A549 (cell line): ENCODE data around the gene DLG2.

Source experiments
- CEBPB ChIP-seq, 2 experiments: fragments of >200 bp in 1 of 2; sonication (Bioruptor Twin) in 1 of 2; formaldehyde crosslinking in 1 of 2; IDR thresholded peaks; 2 replicates each; pipeline ENCODE4 v1.6.1; 2012 to 2016
- CTCF ChIP-seq: fragments of >200 bp; sonication (Bioruptor Twin); formaldehyde crosslinking; IDR thresholded peaks from 3 replicates; pipeline ENCODE4 v1.5.1; 2016
- JUN ChIP-seq, 2 experiments: fragments of >200 bp; sonication (Bioruptor Twin); formaldehyde crosslinking; IDR thresholded peaks; 2 replicates in 1 of 2; 3 replicates in 1 of 2; pipeline ENCODE4 v1.6.1; 2016 to 2017
- KDM1A ChIP-seq: fragments of 200-600 bp; sonication (generic); IDR thresholded peaks from 2 replicates; pipeline ENCODE4 v1.6.1; 2016; ENCODE audit warnings: low read depth, mild to moderate bottlenecking
- NFE2L2 ChIP-seq: fragments of 150-350 bp; conservative IDR thresholded peaks from 2 replicates; pipeline ENCODE4 v1.6.1; 2014; ENCODE audit warnings: low read length
- RAD21 ChIP-seq, 2 experiments: fragments of >200 bp in 1 of 2; sonication (Bioruptor Twin) in 1 of 2; formaldehyde crosslinking in 1 of 2; IDR thresholded peaks in 1 of 2; conservative IDR thresholded peaks in 1 of 2; 2 replicates in 1 of 2; 3 replicates in 1 of 2; pipeline ENCODE4 v1.6.1; 2012 to 2018; ENCODE audit warnings: inconsistent platforms in 1 of 2
- RCOR1 ChIP-seq: fragments of 150-350 bp; IDR thresholded peaks from 2 replicates; pipeline ENCODE4 v1.6.1; 2014; ENCODE audit warnings: antibody characterized with exemption, low read length, low read depth
- RNF2 ChIP-seq: fragments of 200-600 bp; sonication (generic); IDR thresholded peaks from 2 replicates; pipeline ENCODE4 v1.6.1; 2016; ENCODE audit warnings: low read depth, mild to moderate bottlenecking, antibody characterized with exemption, moderate library complexity, borderline replicate concordance
- SMC3 ChIP-seq: fragments of >200 bp; sonication (Bioruptor Twin); formaldehyde crosslinking; IDR thresholded peaks from 3 replicates; pipeline ENCODE4 v1.6.1; 2018; ENCODE audit warnings: inconsistent platforms
- SREBF2 ChIP-seq: fragments of 450-650 bp; IDR thresholded peaks from 2 replicates; pipeline ENCODE4 v1.6.1; 2014; ENCODE audit warnings: mild to moderate bottlenecking, moderate library complexity
- TF ChIP-seq, protein P1 (sequence below): IDR thresholded peaks from 2 replicates; pipeline ENCODE4 v1.6.1; 2012
- TF ChIP-seq, protein P2 (sequence below): IDR thresholded peaks from 2 replicates; pipeline ENCODE4 v1.6.1; 2012; ENCODE audit warnings: low read depth, borderline replicate concordance

DNA sequence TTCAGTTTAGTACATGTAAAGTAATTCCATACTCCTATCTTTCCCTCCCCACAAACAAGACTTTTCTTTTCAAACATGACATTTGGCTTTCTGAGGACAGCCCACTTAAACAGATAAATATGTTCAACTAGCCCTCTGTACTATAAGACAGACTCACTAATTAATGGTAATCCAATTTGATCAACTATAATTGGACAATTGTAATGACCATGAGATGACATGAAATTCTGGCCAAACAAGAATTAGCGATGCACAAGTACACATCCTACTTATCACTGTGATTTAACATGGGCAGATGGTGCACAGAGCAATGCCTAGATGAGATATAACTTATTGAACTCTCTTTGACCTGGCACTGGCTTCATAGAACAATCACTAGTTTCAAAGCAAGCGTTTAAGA is 1307.3 kb downstream of the DLG2 start:
- TF ChIP-seq, protein P1, sequence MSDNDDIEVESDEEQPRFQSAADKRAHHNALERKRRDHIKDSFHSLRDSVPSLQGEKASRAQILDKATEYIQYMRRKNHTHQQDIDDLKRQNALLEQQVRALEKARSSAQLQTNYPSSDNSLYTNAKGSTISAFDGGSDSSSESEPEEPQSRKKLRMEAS = no peak
- TF ChIP-seq CEBPB (IDR thresholded peaks at IDR 0.05) (no peak), JUN (IDR thresholded peaks at IDR 0.05) (no peak), NFE2L2 (no peak), CTCF (no peak), SMC3 (no peak), RNF2 (no peak), RAD21 (conservative IDR thresholded peaks at IDR 0.05 in 1 of 2, IDR thresholded peaks at IDR 0.05 in 1 of 2) (no peak), SREBF2 (no peak), RCOR1 (no peak), KDM1A (no peak)
- TF ChIP-seq, protein P2, sequence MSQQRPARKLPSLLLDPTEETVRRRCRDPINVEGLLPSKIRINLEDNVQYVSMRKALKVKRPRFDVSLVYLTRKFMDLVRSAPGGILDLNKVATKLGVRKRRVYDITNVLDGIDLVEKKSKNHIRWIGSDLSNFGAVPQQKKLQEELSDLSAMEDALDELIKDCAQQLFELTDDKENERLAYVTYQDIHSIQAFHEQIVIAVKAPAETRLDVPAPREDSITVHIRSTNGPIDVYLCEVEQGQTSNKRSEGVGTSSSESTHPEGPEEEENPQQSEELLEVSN = no peak
